ENCODE data around the gene PFN3. TPM values are rescaled to one million over a fixed set of nuclear protein-coding genes. Genes with fewer than 3 reads are reported as not detected.

PFN3 gene
- total and polyA plus RNA-seq, 2 of the 13 experiments (the other 11 are each of a cell fraction or from before 2014, with no cell fraction given), result not detected

DNA sequence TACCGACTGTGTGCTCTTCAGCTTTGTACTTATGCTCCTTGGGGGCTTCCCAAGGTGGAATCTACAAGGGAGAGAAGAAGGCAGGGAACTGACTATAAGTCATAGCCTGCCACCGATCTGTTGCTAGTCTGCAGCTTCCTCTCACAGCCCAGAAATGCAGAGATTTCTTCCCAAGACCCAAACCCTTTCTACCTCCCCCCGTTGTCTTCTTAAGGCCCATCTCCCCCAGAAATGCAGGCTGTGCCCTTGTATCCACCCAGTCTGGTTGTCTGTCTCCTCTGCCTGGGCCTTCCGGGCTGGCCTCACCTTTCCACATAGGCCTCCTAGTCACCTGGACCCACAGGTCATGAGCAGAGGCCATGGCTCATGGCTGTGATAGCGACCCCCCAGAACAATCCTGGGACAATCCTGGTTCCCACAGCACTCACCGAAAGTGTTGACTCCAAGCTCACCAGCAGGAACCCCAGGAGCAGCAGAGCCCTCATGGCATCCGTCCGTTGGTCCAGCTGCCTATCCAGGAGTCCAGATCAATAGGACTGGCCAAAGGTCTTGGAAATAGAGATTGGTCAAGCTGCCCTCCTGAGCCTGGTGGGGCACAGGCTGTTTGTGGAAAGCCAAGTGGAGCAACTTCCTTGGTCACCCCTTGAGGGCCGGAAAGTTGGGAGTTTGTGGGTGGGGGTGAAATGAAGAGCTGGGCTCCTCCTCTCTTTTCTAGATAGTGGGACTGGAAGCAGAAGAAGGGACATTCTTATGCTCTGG, 8.8 kb upstream of the PFN3 start, which contains the start of gene F12 (continued):
- TF ChIP-seq, protein P1, sequence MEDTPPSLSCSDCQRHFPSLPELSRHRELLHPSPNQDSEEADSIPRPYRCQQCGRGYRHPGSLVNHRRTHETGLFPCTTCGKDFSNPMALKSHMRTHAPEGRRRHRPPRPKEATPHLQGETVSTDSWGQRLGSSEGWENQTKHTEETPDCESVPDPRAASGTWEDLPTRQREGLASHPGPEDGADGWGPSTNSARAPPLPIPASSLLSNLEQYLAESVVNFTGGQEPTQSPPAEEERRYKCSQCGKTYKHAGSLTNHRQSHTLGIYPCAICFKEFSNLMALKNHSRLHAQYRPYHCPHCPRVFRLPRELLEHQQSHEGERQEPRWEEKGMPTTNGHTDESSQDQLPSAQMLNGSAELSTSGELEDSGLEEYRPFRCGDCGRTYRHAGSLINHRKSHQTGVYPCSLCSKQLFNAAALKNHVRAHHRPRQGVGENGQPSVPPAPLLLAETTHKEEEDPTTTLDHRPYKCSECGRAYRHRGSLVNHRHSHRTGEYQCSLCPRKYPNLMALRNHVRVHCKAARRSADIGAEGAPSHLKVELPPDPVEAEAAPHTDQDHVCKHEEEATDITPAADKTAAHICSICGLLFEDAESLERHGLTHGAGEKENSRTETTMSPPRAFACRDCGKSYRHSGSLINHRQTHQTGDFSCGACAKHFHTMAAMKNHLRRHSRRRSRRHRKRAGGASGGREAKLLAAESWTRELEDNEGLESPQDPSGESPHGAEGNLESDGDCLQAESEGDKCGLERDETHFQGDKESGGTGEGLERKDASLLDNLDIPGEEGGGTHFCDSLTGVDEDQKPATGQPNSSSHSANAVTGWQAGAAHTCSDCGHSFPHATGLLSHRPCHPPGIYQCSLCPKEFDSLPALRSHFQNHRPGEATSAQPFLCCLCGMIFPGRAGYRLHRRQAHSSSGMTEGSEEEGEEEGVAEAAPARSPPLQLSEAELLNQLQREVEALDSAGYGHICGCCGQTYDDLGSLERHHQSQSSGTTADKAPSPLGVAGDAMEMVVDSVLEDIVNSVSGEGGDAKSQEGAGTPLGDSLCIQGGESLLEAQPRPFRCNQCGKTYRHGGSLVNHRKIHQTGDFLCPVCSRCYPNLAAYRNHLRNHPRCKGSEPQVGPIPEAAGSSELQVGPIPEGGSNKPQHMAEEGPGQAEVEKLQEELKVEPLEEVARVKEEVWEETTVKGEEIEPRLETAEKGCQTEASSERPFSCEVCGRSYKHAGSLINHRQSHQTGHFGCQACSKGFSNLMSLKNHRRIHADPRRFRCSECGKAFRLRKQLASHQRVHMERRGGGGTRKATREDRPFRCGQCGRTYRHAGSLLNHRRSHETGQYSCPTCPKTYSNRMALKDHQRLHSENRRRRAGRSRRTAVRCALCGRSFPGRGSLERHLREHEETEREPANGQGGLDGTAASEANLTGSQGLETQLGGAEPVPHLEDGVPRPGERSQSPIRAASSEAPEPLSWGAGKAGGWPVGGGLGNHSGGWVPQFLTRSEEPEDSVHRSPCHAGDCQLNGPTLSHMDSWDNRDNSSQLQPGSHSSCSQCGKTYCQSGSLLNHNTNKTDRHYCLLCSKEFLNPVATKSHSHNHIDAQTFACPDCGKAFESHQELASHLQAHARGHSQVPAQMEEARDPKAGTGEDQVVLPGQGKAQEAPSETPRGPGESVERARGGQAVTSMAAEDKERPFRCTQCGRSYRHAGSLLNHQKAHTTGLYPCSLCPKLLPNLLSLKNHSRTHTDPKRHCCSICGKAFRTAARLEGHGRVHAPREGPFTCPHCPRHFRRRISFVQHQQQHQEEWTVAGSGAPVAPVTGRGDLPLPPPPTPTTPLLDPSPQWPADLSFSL (CRISPR knock-in tag; IDR thresholded peaks at IDR 0.05), result no peak
- TF ChIP-seq NFYC (CRISPR knock-in tag; IDR thresholded peaks at IDR 0.05) (no peak), EHMT2 (IDR thresholded peaks at IDR 0.05; ENCODE audit: borderline replicate concordance, low read depth, low read length) (no peak), ETV6 (CRISPR knock-in tag; conservative IDR thresholded peaks at IDR 0.05) (no peak), ZMYM4 (CRISPR knock-in tag; IDR thresholded peaks at IDR 0.05) (peak; percentile 51; the same call in 1 of the 2 replicates), RXRB (CRISPR knock-in tag; IDR thresholded peaks at IDR 0.05; ENCODE audit: borderline replicate concordance) (0 out of 2 replicates have a peak, but pooled peaks have one; percentile 15), HNRNPLL (IDR thresholded peaks at IDR 0.05; ENCODE audit: low read depth, low read length, poor library complexity, severe bottlenecking) (no peak), ZMYM2 (CRISPR knock-in tag; IDR thresholded peaks at IDR 0.05) (peak; percentile 76; the same call in 1 of the 2 replicates), ZNF569 (CRISPR knock-in tag; IDR thresholded peaks at IDR 0.05; ENCODE audit: borderline replicate concordance) (no peak), FOXO1 (CRISPR knock-in tag; IDR thresholded peaks at IDR 0.05) (peak; percentile 29; the same call in 1 of the 2 replicates), KDM4B (CRISPR knock-in tag; IDR thresholded peaks at IDR 0.05) (no peak)
- TF ChIP-seq, protein P2, sequence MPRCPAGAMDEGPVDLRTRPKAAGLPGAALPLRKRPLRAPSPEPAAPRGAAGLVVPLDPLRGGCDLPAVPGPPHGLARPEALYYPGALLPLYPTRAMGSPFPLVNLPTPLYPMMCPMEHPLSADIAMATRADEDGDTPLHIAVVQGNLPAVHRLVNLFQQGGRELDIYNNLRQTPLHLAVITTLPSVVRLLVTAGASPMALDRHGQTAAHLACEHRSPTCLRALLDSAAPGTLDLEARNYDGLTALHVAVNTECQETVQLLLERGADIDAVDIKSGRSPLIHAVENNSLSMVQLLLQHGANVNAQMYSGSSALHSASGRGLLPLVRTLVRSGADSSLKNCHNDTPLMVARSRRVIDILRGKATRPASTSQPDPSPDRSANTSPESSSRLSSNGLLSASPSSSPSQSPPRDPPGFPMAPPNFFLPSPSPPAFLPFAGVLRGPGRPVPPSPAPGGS (CRISPR knock-in tag; IDR thresholded peaks at IDR 0.05), result no peak
- TF ChIP-seq, protein P3, sequence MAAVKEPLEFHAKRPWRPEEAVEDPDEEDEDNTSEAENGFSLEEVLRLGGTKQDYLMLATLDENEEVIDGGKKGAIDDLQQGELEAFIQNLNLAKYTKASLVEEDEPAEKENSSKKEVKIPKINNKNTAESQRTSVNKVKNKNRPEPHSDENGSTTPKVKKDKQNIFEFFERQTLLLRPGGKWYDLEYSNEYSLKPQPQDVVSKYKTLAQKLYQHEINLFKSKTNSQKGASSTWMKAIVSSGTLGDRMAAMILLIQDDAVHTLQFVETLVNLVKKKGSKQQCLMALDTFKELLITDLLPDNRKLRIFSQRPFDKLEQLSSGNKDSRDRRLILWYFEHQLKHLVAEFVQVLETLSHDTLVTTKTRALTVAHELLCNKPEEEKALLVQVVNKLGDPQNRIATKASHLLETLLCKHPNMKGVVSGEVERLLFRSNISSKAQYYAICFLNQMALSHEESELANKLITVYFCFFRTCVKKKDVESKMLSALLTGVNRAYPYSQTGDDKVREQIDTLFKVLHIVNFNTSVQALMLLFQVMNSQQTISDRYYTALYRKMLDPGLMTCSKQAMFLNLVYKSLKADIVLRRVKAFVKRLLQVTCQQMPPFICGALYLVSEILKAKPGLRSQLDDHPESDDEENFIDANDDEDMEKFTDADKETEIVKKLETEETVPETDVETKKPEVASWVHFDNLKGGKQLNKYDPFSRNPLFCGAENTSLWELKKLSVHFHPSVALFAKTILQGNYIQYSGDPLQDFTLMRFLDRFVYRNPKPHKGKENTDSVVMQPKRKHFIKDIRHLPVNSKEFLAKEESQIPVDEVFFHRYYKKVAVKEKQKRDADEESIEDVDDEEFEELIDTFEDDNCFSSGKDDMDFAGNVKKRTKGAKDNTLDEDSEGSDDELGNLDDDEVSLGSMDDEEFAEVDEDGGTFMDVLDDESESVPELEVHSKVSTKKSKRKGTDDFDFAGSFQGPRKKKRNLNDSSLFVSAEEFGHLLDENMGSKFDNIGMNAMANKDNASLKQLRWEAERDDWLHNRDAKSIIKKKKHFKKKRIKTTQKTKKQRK (IDR thresholded peaks at IDR 0.05; ENCODE audit: low read length), result no peak
- TF ChIP-seq, protein P4, sequence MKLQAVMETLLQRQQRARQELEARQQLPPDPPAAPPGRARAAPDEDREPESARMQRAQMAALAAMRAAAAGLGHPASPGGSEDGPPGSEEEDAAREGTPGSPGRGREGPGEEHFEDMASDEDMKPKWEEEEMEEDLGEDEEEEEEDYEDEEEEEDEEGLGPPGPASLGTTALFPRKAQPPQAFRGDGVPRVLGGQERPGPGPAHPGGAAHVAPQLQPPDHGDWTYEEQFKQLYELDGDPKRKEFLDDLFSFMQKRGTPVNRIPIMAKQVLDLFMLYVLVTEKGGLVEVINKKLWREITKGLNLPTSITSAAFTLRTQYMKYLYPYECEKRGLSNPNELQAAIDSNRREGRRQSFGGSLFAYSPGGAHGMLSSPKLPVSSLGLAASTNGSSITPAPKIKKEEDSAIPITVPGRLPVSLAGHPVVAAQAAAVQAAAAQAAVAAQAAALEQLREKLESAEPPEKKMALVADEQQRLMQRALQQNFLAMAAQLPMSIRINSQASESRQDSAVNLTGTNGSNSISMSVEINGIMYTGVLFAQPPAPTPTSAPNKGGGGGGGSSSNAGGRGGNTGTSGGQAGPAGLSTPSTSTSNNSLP (IDR thresholded peaks at IDR 0.05; ENCODE audit: low read depth, low read length), result no peak

Measured in HepG2 (cell line).